K562 (cell line): ENCODE results near the gene PCSK6. TPM values are rescaled to one million over a fixed set of nuclear protein-coding genes. Genes with fewer than 3 reads are reported as not detected.

Experiments used
- ATAC-seq: fragments of 200-7000 bp; cut with Tn5 transposase; 3 replicates; pipeline ENCODE4 v1.9.1; 2020; ENCODE audit warnings: moderate library complexity
- BruUV-seq: library from RNA; stranded (reverse); fragments of 400-500 nt; replicated peaks from 2 replicates; lab custom pipeline; 2021; lab: Mats Ljungman, UMichigan
- CTCF ChIA-PET: fragments of 300-600 bp; formaldehyde crosslinking; extraction: SDS; loops from one replicate; lab custom pipeline; 2021; ENCODE audit warnings: low intra/inter-chr PET ratio; lab: Yijun Ruan, JAX
- POLR2A ChIA-PET: fragments of 300-600, 350-650 bp; sonication (Branson Sonifier 250); formaldehyde crosslinking; extraction: SDS; loops from one replicate; lab custom pipeline; 2021; ENCODE audit warnings: antibody characterized with exemption, inconsistent platforms; lab: Yijun Ruan, JAX
- DNase-seq, 4 experiments: peaks; one replicate each; pipeline versions ENCODE4 v3.0.0 to v3.0.0-alpha.2; 2011 to 2018; ENCODE audit warnings: low spot score in 3 of 4, mixed read lengths in 3 of 4; ENCODE audit errors: extremely low read depth in 1 of 4
- FAIRE-seq: peaks from 2 replicates; lab custom pipeline; 2011; peaks lifted over from hg19 to GRCh38; lab: Jason Lieb, UNC
- H2AFZ ChIP-seq: 2 replicates; pipeline ENCODE4 v1.6.0; 2011; ENCODE audit warnings: low read depth, low read length, control low read depth, inconsistent platforms
- H3K27ac ChIP-seq: fragments of 200-600 bp; 3 replicates; pipeline ENCODE4 v1.8.0; 2011; ENCODE audit warnings: low read depth, mild to moderate bottlenecking, control low read depth, inconsistent platforms, low read length, moderate library complexity, mixed read lengths; ENCODE audit errors: extremely low read depth
- H3K27me3 ChIP-seq, 2 experiments: fragments of 300-600 bp in 1 of 2; 2 replicates in 1 of 2; 3 replicates in 1 of 2; pipeline versions ENCODE4 v1.6.0 to v1.8.0; 2011; ENCODE audit warnings: inconsistent platforms in 2 of 2, low read length in 2 of 2, mild to moderate bottlenecking in 1 of 2, mixed read lengths in 1 of 2, moderate library complexity in 1 of 2; ENCODE audit not compliant: control insufficient read depth in 2 of 2, insufficient read depth in 2 of 2
- H3K36me3 ChIP-seq: fragments of 300-600 bp; 3 replicates; pipeline ENCODE4 v1.8.0; 2011; ENCODE audit warnings: mild to moderate bottlenecking, low read length, inconsistent platforms; ENCODE audit not compliant: control insufficient read depth, insufficient read depth
- H3K4me1 ChIP-seq, 2 experiments: fragments of 200-600 bp in 1 of 2; replicated peaks in 1 of 2; 2 replicates in 1 of 2; 3 replicates in 1 of 2; pipeline versions ENCODE4 v1.5.1 to v1.8.0; 2011; ENCODE audit warnings: inconsistent platforms in 2 of 2, low read length in 2 of 2, mild to moderate bottlenecking in 1 of 2, mixed read lengths in 1 of 2, moderate library complexity in 1 of 2; ENCODE audit not compliant: control insufficient read depth in 2 of 2, insufficient read depth in 2 of 2
- H3K4me2 ChIP-seq: 2 replicates; pipeline ENCODE4 v1.6.1; 2011; ENCODE audit warnings: low read length, control low read depth, inconsistent platforms, mixed read lengths; ENCODE audit not compliant: insufficient read depth
- H3K4me3 ChIP-seq: fragments of 200-600 bp; sonication (generic), shearing (Covaris generic); 2 replicates; pipeline ENCODE4 v1.5.1; 2016; ENCODE audit warnings: control low read depth, inconsistent platforms
- H3K79me2 ChIP-seq: fragments of 200-600 bp; 3 replicates; pipeline ENCODE4 v1.8.0; 2011; ENCODE audit warnings: low read length, inconsistent platforms; ENCODE audit not compliant: control insufficient read depth, insufficient read depth
- H3K9ac ChIP-seq, 2 experiments: 2 replicates each; pipeline versions ENCODE4 v1.6.0 to v1.6.1; 2011; ENCODE audit warnings: low read depth in 2 of 2, low read length in 2 of 2, control low read depth in 1 of 2, inconsistent platforms in 1 of 2, mild to moderate bottlenecking in 1 of 2, mixed read lengths in 1 of 2; ENCODE audit not compliant: insufficient read depth in 1 of 2
- H3K9me1 ChIP-seq: one replicate; pipeline ENCODE4 v1.6.0; 2011; ENCODE audit warnings: inconsistent platforms, mild to moderate bottlenecking, low read length, moderate library complexity; ENCODE audit not compliant: control insufficient read depth, insufficient read depth
- H3K9me3 ChIP-seq: replicated peaks from 2 replicates; pipeline ENCODE4 v1.5.1; 2011; ENCODE audit warnings: low read depth, low read length, inconsistent platforms; ENCODE audit not compliant: control insufficient read depth, insufficient read depth
- H4K20me1 ChIP-seq: replicated peaks from 2 replicates; pipeline ENCODE4 v1.6.1; 2011; ENCODE audit warnings: low read length, inconsistent platforms, mixed read lengths; ENCODE audit not compliant: control insufficient read depth, insufficient read depth
- AFF1 ChIP-seq, 2 experiments: fragments of 450-650 bp; IDR thresholded peaks; 2 replicates each; pipeline ENCODE4 v1.6.1; 2018; ENCODE audit warnings: mild to moderate bottlenecking in 2 of 2, low read depth in 1 of 2; ENCODE audit not compliant: partially characterized antibody in 2 of 2
- BHLHE40 ChIP-seq: IDR thresholded peaks from 2 replicates; pipeline ENCODE4 v1.6.1; 2011; ENCODE audit warnings: low read length, improper control_type of control experiment
- FOSL1 ChIP-seq: fragments of 200-800 bp; sonication (Bioruptor generic); conservative IDR thresholded peaks from 2 replicates; pipeline ENCODE4 v1.6.1; 2016; ENCODE audit warnings: missing genetic modification characterization, missing compliant biosample characterization
- GTF2E2 ChIP-seq: fragments of 200-800 bp; sonication (Bioruptor generic); IDR thresholded peaks from 2 replicates; pipeline ENCODE4 v1.6.1; 2016; ENCODE audit warnings: missing genetic modification characterization, missing compliant biosample characterization
- KDM1A ChIP-seq, 2 experiments: fragments of 450-650 bp; IDR thresholded peaks; 2 replicates each; pipeline ENCODE4 v1.6.1; 2016; ENCODE audit warnings: mild to moderate bottlenecking in 2 of 2
- MAX ChIP-seq: sonication (generic); formaldehyde crosslinking; IDR thresholded peaks from 2 replicates; pipeline ENCODE4 v1.9.0; 2022; ENCODE audit warnings: mild to moderate bottlenecking, missing genetic modification reagents
- PCBP1 ChIP-seq: fragments of 200-400 bp; formaldehyde crosslinking; IDR thresholded peaks from 2 replicates; pipeline ENCODE4 v1.6.1; 2018; ENCODE audit warnings: mild to moderate bottlenecking, low read depth, low read length; ENCODE audit not compliant: poor library complexity, severe bottlenecking
- YY1 ChIP-seq, 3 experiments: IDR thresholded peaks; 2 replicates each; pipeline ENCODE4 v1.6.1; 2011; ENCODE audit warnings: low read length in 2 of 3, mild to moderate bottlenecking in 2 of 3, moderate library complexity in 2 of 3, borderline replicate concordance in 1 of 3, control low read depth in 1 of 3, low read depth in 1 of 3; ENCODE audit not compliant: insufficient read depth in 3 of 3, insufficient replicate concordance in 2 of 3, control insufficient read depth in 1 of 3, insufficient read length in 1 of 3; ENCODE audit errors: extremely low read depth in 1 of 3
- ZNF23 ChIP-seq: fragments of 250-450 bp; sonication (Bioruptor Pico); IDR thresholded peaks from 2 replicates; pipeline ENCODE4 v1.4.0; 2020; ENCODE audit warnings: mild to moderate bottlenecking
- ZNF511 ChIP-seq: sonication (generic); formaldehyde crosslinking; IDR thresholded peaks from 2 replicates; pipeline ENCODE4 v1.8.0; 2022; ENCODE audit warnings: mild to moderate bottlenecking, missing genetic modification reagents
- WGBS: fragments of 100-300 bp; shearing (Covaris generic); methylation state at CpG from one replicate; pipeline ENCODE4 v1.1.6; 2016; ENCODE audit warnings: low coverage, mixed read lengths; ENCODE audit not compliant: insufficient coverage; ENCODE audit errors: missing lambda C conversion rate; 5-methylcytosine and 5-hydroxymethylcytosine counted together
- in situ Hi-C: fragments of 300-500 bp; cut with MboI; formaldehyde crosslinking; loops from 4 replicates; pipeline ENCODE4 v1.15.0; 2018; ENCODE audit warnings: inconsistent platforms, mixed read lengths
- intact Hi-C: fragments of 100-400 bp; cut with micrococcal nuclease; formaldehyde crosslinking; loops from 2 replicates; pipeline ENCODE4 v1.14.2; 2022
- polyA plus RNA-seq, 8 experiments: library from polyadenylated mRNA; depleted of rRNA in 4 of 8; stranded (reverse) in 5 of 8; unstranded in 3 of 8; fragments of >200 nt; fragmentation: Nextera tagmentation in 2 of 8; fragmentation: Illumina TruSeq in 1 of 8; extraction: Ambion mirVana in 2 of 8; extraction: Trizol in 1 of 8; gene quantifications; 2 replicates each; pipeline versions ENCODE4 v1.2.1 to v1.2.3, GENCODE V29; 2011 to 2014; ENCODE audit warnings: inconsistent platforms in 1 of 8, missing spikeins in 1 of 8
- total RNA-seq, 7 experiments: library from RNA; depleted of rRNA in 6 of 7; stranded (reverse); fragments of >200 nt in 6 of 7; fragmentation: Illumina TruSeq in 2 of 7; extraction: Trizol in 2 of 7; gene quantifications; 2 replicates each; pipeline versions ENCODE4 v1.2.1 to v1.2.3, GENCODE V29; 2011 to 2021; ENCODE audit warnings: low replicate concordance in 1 of 7
- TF ChIP-seq, protein P1 (sequence below): fragments of 250-450 bp; sonication (Bioruptor Pico); IDR thresholded peaks from 2 replicates; pipeline ENCODE4 v1.5.0; 2020; ENCODE audit warnings: mild to moderate bottlenecking, borderline replicate concordance
- TF ChIP-seq, protein P2 (sequence below): fragments of 200-800 bp; sonication (Bioruptor generic); IDR thresholded peaks from 2 replicates; pipeline ENCODE4 v1.6.1; 2017; ENCODE audit warnings: missing genetic modification characterization, missing compliant biosample characterization

PCSK6 gene
- total and polyA plus RNA-seq, 9 of the 15 experiments (the other 6 are each of a cell fraction or from before 2014, with no cell fraction given), result 2.2 to 32.6 (median 14.5) TPM

GRCh38 chr15:101447561-101448071 is 41.9 kb downstream of the PCSK6 start:
- H3K9me1 ChIP-seq, result no peaks in the 10 kb centered on the region
- H3K4me1 ChIP-seq, result peaks cover 40 to 47% of the 10 kb centered on the region in 2 experiments
- no peaks in the 10 kb centered on the region for H3K9me3 ChIP-seq
- FAIRE-seq (no peak), DNase-seq (no peak), ATAC-seq (no peak)
- 50% methylated on average over 13 of the region's 20 CpGs for WGBS
- no peaks in the 10 kb centered on the region for H4K20me1 ChIP-seq
- H3K79me2 ChIP-seq, result peaks cover 17% of the 10 kb centered on the region; the same call in 2 of the 3 replicates
- no peak overlapping the region for H3K4me3 ChIP-seq
- CTCF ChIA-PET, result no interaction called here
- H3K36me3 ChIP-seq, result peaks cover 9% of the 10 kb centered on the region; the same call in 2 of the 3 replicates
- no peak overlapping the region for H3K9ac ChIP-seq
- BruUV-seq, result no TSS peak
- POLR2A ChIA-PET, result no interaction called here
- no peak overlapping the region for H3K27ac ChIP-seq
- in situ Hi-C loops (no loop called here), intact Hi-C loops (loop anchor here (5.0 kb wide), 1 partner anchor 40 kb away; the partner anchor contains the start of gene PCSK6)
- H2AFZ ChIP-seq, result no peak overlapping the region
- H3K4me2 ChIP-seq, result no peak overlapping the region
- no peaks in the 10 kb centered on the region for H3K27me3 ChIP-seq
- TF ChIP-seq MAX (CRISPR knock-in tag) (peak; percentile 37; the same call in 1 of the 2 replicates), YY1 (IDR thresholded peaks at IDR 0.05; ENCODE audit: borderline replicate concordance in 1 of 3, control insufficient read depth in 1 of 3, extremely low read depth in 1 of 3, insufficient read depth in 3 of 3, insufficient read length in 1 of 3, insufficient replicate concordance in 2 of 3, low read depth in 1 of 3, low read length in 2 of 3) (no peak), AFF1 (IDR thresholded peaks at IDR 0.05; ENCODE audit: low read depth in 1 of 2, partially characterized antibody in 2 of 2) (no peak), GTF2E2 (tag) (no peak), KDM1A (IDR thresholded peaks at IDR 0.05) (no peak), PCBP1 (no peak), BHLHE40 (no peak), FOSL1 (no peak), ZNF23 (CRISPR knock-in tag) (no peak), ZNF511 (CRISPR knock-in tag) (0 out of 2 replicates have a peak, but pooled peaks have one; percentile 12)
- TF ChIP-seq, protein P1, sequence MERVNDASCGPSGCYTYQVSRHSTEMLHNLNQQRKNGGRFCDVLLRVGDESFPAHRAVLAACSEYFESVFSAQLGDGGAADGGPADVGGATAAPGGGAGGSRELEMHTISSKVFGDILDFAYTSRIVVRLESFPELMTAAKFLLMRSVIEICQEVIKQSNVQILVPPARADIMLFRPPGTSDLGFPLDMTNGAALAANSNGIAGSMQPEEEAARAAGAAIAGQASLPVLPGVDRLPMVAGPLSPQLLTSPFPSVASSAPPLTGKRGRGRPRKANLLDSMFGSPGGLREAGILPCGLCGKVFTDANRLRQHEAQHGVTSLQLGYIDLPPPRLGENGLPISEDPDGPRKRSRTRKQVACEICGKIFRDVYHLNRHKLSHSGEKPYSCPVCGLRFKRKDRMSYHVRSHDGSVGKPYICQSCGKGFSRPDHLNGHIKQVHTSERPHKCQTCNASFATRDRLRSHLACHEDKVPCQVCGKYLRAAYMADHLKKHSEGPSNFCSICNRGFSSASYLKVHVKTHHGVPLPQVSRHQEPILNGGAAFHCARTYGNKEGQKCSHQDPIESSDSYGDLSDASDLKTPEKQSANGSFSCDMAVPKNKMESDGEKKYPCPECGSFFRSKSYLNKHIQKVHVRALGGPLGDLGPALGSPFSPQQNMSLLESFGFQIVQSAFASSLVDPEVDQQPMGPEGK (CRISPR knock-in tag), result no peak
- TF ChIP-seq, protein P2, sequence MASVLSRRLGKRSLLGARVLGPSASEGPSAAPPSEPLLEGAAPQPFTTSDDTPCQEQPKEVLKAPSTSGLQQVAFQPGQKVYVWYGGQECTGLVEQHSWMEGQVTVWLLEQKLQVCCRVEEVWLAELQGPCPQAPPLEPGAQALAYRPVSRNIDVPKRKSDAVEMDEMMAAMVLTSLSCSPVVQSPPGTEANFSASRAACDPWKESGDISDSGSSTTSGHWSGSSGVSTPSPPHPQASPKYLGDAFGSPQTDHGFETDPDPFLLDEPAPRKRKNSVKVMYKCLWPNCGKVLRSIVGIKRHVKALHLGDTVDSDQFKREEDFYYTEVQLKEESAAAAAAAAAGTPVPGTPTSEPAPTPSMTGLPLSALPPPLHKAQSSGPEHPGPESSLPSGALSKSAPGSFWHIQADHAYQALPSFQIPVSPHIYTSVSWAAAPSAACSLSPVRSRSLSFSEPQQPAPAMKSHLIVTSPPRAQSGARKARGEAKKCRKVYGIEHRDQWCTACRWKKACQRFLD, result no peak
